SH-SY5Y (cell line): ENCODE data around the gene ZMIZ2.

Experiments
- GATA2 ChIP-seq: IDR thresholded peaks from 2 replicates; pipeline ENCODE4 v1.6.1; 2011; ENCODE audit warnings: mild to moderate bottlenecking, low read depth, low read length
- GATA3 ChIP-seq: IDR thresholded peaks from 2 replicates; pipeline ENCODE4 v1.6.1; 2011; ENCODE audit warnings: low read depth, mild to moderate bottlenecking, low read length, moderate library complexity

ZMIZ2 gene

GRCh38 chr7:44760034-44760580 is 11.5 kb downstream of the ZMIZ2 start:
- no peak for TF ChIP-seq GATA2

GRCh38 chr7:44761207-44762161 is 12.8 kb downstream of the ZMIZ2 start:
- TF ChIP-seq GATA3: no peak
- TF ChIP-seq GATA2: no peak

GRCh38 chr7:44762300-44762699 is 13.7 kb downstream of the ZMIZ2 start:
- TF ChIP-seq GATA3: no peak
- no peak for TF ChIP-seq GATA2

GRCh38 chr7:44762726-44763522 is 14.3 kb downstream of the ZMIZ2 start:
- TF ChIP-seq GATA3 (no peak), GATA2 (no peak)

GRCh38 chr7:44764081-44764480 is 15.4 kb downstream of the ZMIZ2 start:
- TF ChIP-seq GATA3 (no peak), GATA2 (no peak)

- no peak for TF ChIP-seq GATA3
- no peak for TF ChIP-seq GATA2
Observed at GRCh38 chr7:44764665-44765578, 16.3 kb downstream of the ZMIZ2 start.

- no peak for TF ChIP-seq GATA3
- no peak for TF ChIP-seq GATA2
Observed at GRCh38 chr7:44765579-44766415, 17.1 kb downstream of the ZMIZ2 start.

- TF ChIP-seq GATA3 (no peak), GATA2 (no peak)
Observed at GRCh38 chr7:44766416-44766801, 17.8 kb downstream of the ZMIZ2 start.

GRCh38 chr7:44767134-44767911 is 18.7 kb downstream of the ZMIZ2 start:
- TF ChIP-seq GATA2: no peak
- no peak for TF ChIP-seq GATA3

GRCh38 chr7:44767912-44768627 is 19.4 kb downstream of the ZMIZ2 start:
- TF ChIP-seq GATA2: no peak
- TF ChIP-seq GATA3: no peak

GRCh38 chr7:44768628-44769371 is 20.2 kb downstream of the ZMIZ2 start:
- TF ChIP-seq GATA3 (no peak), GATA2 (no peak)
